NK-92 treated with Interleukin-12 subunit alpha and Interleukin-12 subunit beta, amount 100 ng/mL, for 24 hours (cell line): ENCODE data around the gene RFX7.

ENCODE experiments used
- DNase-seq: peaks from one replicate; lab custom pipeline; 2025; lab: John Stamatoyannopoulos, UW

The RFX7 gene

GRCh38 chr15:56045068-56045748 lies 198.5 kb downstream of the RFX7 start:
- DNase-seq = no peak

DNA sequence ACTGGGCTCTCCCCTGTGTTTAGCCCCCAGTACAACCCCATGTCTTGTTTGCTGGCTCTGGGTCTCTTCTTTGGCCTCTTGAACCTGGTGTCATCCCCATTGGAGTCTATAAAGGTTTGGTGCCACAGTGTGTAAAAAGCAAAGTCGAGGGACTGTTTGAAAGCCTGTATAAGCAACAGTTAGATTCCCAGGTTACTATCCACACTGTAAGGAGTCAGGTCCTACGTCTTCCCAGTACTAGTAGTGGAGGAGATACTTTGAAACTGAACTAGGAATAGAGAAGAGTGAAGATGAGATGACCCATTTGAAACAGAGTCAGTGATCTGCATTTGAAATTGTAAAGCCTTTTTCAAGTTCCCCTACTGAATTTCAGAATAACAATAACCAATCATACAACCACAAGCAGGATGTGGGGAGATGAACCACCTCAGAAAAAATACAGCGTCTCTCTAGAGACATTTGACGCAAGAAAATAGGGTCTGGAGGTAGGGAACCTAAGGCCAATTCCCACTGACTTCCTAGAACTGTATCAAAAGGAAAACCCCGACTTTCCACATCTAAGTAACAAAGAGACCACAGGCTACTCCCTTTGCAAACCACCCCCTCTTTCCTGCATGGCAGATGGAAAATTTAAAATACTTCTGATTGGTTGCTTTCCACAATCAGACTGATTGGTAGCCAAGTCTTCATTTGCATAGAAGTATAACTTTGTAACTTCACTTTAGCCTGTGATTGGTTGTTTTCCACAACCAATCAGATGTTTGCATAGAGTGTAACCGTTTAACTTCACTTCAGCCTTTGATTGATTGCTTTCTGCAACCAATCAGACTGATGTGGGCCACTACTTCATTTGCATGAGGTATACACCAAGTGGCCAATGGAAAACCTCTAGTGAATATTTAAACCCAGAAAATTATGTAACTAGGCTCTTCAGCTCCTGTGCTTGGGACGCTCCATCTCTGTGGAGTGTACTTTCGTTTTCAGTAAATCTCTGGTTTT lies 200.4 kb downstream of the RFX7 start:
- DNase-seq = no peak

DNA sequence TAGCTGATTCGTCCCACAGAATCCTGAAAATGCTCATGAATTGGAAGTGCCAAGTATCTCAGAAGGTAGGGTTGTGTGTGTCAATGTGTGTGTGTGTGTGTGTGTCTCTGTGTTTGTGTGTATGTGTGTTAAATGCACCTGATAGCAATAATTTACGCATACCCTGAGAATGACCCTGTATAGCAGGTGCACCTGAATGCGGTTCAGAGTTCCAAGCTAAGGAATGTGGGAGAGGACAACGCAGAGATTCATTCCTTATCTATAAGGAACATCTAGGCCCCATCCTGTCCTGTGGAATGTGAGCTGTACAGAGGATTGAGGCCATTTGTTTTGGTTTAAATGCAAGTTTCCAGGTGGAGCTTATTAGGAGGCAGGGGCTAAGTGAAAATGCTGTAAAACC lies 201.2 kb downstream of the RFX7 start:
- no peak for DNase-seq

- DNase-seq = no peak
These were observed 201.6 kb downstream of the RFX7 start for GRCh38 chr15:56042031-56042430.

DNA sequence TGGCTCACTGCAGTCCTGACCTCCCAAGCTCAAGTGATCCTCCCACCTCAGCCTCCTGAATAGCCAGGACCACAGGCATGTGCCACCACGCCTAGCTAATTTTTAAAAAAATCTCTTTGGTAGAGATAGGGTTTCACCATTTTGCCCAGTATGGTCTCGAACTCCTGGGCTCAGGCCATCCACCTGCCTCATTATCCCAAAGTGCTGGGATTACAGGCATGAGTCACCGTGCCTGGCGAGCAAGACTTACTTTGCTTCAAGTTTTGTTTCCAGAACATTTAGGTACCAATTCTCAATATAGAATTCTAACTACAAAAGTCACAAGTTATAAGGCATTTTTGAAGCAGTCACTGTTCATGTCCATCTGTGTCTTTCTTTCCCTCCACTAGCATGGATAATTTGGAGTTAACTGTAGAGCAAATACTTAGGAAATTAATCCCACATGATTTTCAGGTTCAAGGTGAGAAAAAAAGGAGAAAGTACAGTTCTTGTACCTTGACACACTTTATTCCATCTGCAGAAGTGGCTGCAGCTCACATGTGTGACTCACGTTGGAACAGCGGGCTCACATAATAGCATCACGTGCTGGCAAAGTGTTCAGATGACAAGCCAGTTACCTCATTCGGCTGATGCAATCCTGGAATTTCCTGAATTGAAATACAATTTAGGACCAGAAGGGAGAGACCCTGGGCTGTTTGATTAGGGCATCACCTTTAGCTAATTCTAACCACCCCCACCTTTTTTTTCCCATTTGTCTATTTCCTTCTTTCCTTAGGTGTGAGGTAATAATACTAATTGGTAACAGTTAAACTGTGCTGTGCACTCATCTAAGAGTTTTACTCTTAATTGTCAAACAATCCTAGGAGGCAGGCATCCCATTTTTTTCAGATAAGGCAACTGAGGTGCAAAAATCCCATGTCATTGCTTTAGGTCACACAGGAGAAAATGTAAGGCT lies 203.3 kb downstream of the RFX7 start:
- peak; percentile 21 for DNase-seq

- DNase-seq = no peak
These were observed 205.0 kb downstream of the RFX7 start for GRCh38 chr15:56038707-56039106.

- no peak for DNase-seq
These were observed 205.7 kb downstream of the RFX7 start for GRCh38 chr15:56038015-56038414.
